Measurements from ENCODE around the gene MYCBPAP. TPM values are rescaled to one million over a fixed set of nuclear protein-coding genes. Genes with fewer than 3 reads are reported as not detected.

Gene MYCBPAP
- total RNA-seq, 1 donor from 2014 or later, result 0.72 TPM

GRCh38 chr17:50465635-50466034 lies 42.6 kb upstream of the MYCBPAP start:
- peak overlapping the region; percentile 29 for H3K4me3 Mint-ChIP-seq (ENCODE audit: unreplicated experiment)

GRCh38 chr17:50466371-50467113 lies 41.7 kb upstream of the MYCBPAP start:
- peaks cover 5% of the 10 kb centered on the region for H3K4me1 Mint-ChIP-seq (ENCODE audit: unreplicated experiment)
- H3K27ac Mint-ChIP-seq (ENCODE audit: unreplicated experiment), result no peak overlapping the region
- H3K9me3 Mint-ChIP-seq (ENCODE audit: unreplicated experiment), result no peaks in the 10 kb centered on the region
- no peak overlapping the region for H3K4me3 Mint-ChIP-seq (ENCODE audit: unreplicated experiment)
- H3K36me3 Mint-ChIP-seq (ENCODE audit: low read depth, unreplicated experiment), result peaks cover 8% of the 10 kb centered on the region
- DNase-seq (ENCODE audit: low spot score), result no peak
- TF ChIP-seq CTCF (IDR thresholded peaks at IDR 0.05; ENCODE audit: unreplicated experiment), result no peak
- H3K27me3 Mint-ChIP-seq (ENCODE audit: unreplicated experiment), result peaks cover 17% of the 10 kb centered on the region

More at GRCh38 chr17:50465635-50466034, 42.6 kb upstream of the MYCBPAP start:
- Mint-ChIP-seq H3K27ac (ENCODE audit: unreplicated experiment) (no peak overlapping the region), H3K4me1 (ENCODE audit: unreplicated experiment) (peaks cover 5% of the 10 kb centered on the region), H3K36me3 (ENCODE audit: low read depth, unreplicated experiment) (peaks cover 7% of the 10 kb centered on the region), H3K27me3 (ENCODE audit: unreplicated experiment) (peaks cover 14% of the 10 kb centered on the region), H3K9me3 (ENCODE audit: unreplicated experiment) (no peaks in the 10 kb centered on the region)
- no peak for DNase-seq (ENCODE audit: low spot score)
- TF ChIP-seq CTCF (IDR thresholded peaks at IDR 0.05; ENCODE audit: unreplicated experiment), result no peak

DNA sequence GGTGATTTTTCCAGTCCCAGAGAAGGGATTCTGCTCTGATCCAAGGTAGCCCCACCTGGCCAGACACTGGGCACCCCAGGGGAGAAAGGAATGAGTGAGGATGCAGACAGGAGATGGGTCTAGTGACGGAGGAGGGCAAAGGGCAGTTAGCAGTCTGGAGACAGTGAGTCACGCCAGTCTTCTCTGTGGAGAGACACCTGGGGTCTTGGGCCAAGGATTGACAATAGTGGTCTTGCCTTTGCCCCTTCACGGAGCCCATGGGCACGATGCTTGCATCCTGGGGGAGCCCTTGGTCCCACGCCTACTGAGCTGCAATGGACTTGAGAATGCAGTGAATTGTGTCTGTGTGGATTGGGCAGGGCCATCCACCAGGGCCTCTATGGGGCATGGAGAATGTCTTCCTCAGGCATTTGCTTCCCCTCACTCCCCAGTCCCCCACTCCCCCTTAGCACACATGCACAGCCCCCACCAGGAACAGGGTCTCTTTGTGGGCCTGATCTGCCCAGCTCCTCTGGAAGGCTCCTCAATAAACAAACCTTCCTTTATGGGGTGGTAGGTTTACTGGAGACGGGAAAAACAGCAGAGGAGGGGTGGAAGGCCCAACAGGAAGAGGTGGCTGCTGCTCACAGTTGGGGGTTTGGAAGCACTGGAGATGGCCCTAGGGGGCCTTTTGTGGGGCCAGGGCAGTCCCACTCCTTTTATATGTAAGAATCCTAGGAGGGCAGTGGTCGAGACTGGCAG lies 41.0 kb upstream of the MYCBPAP start:
- TF ChIP-seq CTCF (IDR thresholded peaks at IDR 0.05; ENCODE audit: unreplicated experiment), result no peak
- Mint-ChIP-seq H3K27ac (ENCODE audit: unreplicated experiment) (no peak overlapping the region), H3K4me3 (ENCODE audit: unreplicated experiment) (peak overlapping the region; percentile 25), H3K36me3 (ENCODE audit: low read depth, unreplicated experiment) (peaks cover 11% of the 10 kb centered on the region), H3K27me3 (ENCODE audit: unreplicated experiment) (peaks cover 22% of the 10 kb centered on the region), H3K4me1 (ENCODE audit: unreplicated experiment) (peaks cover 5% of the 10 kb centered on the region), H3K9me3 (ENCODE audit: unreplicated experiment) (no peaks in the 10 kb centered on the region)
- DNase-seq (ENCODE audit: low spot score), result no peak

DNA sequence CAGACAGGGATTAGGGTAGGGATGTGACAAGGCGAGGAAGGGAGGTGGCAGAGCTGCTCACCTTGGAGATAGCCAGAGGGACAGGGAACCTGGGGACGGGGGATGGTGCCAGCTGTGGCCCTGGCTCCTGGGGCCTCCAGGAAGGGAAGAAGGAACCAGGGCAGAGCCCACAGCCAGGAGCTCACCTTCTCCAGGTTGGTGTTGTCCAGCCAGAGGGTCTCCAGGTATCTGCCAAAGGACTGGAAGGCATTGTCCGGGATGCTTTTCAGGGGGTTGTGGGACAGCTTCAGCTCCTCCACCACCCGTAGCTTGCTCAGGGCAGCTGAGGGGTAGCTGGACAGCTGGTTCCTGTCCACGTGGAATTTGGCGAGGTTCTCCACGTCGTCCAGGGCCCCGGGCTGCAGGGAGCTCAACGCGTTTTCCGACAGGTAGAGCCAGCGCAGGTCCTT lies 40.4 kb upstream of the MYCBPAP start:
- Mint-ChIP-seq H3K27me3 (ENCODE audit: unreplicated experiment) (peaks cover 23% of the 10 kb centered on the region), H3K4me1 (ENCODE audit: unreplicated experiment) (peaks cover 5% of the 10 kb centered on the region), H3K36me3 (ENCODE audit: low read depth, unreplicated experiment) (peaks cover 16% of the 10 kb centered on the region), H3K4me3 (ENCODE audit: unreplicated experiment) (peak overlapping the region; percentile 25), H3K27ac (ENCODE audit: unreplicated experiment) (no peak overlapping the region), H3K9me3 (ENCODE audit: unreplicated experiment) (no peaks in the 10 kb centered on the region)
- TF ChIP-seq CTCF (IDR thresholded peaks at IDR 0.05; ENCODE audit: unreplicated experiment), result no peak
- no peak for DNase-seq (ENCODE audit: low spot score)

Measured in endothelial cell (in vitro differentiated cells).